ENCODE measurements around the gene GSC.

GSC gene

GRCh38 chr14:94780536-94781399 is 10.9 kb upstream of the GSC start:
- Histone ChIP-seq H2AK5ac (ENCODE audit: low read length, severe bottlenecking) (no peak overlapping the region), H3K4ac (ENCODE audit: low read depth in 1 of 2, low read length in 2 of 2) (no peak overlapping the region), H3K36me3 (ENCODE audit: control insufficient read depth in 1 of 2, insufficient read depth in 2 of 2, low read depth in 1 of 2, low read length in 2 of 2) (no peaks in the 10 kb centered on the region), H3K4me3 (ENCODE audit: insufficient read depth in 1 of 2, low read depth in 1 of 2, low read length in 2 of 2) (no peak overlapping the region), H4K91ac (ENCODE audit: low read length) (no peak overlapping the region), H3K27me3 (ENCODE audit: control insufficient read depth in 1 of 2, insufficient read depth in 1 of 2, low read length in 2 of 2) (peaks cover 6 to 55% of the 10 kb centered on the region in 2 experiments), H3K18ac (ENCODE audit: low read depth in 1 of 2, low read length in 2 of 2) (no peak overlapping the region), H3K23ac (ENCODE audit: low read length in 2 of 2) (no peak overlapping the region), H4K8ac (ENCODE audit: low read length) (no peak overlapping the region), H2AFZ (ENCODE audit: low read depth, low read length) (no peak overlapping the region), H3K9ac (ENCODE audit: low read length) (no peak overlapping the region), H2BK5ac (ENCODE audit: low read depth, low read length, poor library complexity, severe bottlenecking) (no peak overlapping the region), H3K79me1 (replicated peaks; ENCODE audit: low read length, poor library complexity, severe bottlenecking) (no peaks in the 10 kb centered on the region), H2BK15ac (ENCODE audit: low read depth, poor library complexity, severe bottlenecking) (no peak overlapping the region), H3K14ac (ENCODE audit: low read length in 2 of 2) (no peak overlapping the region), H2BK120ac (ENCODE audit: low read depth, low read length) (no peak overlapping the region), H3K27ac (ENCODE audit: low read length, poor library complexity, severe bottlenecking) (no peak overlapping the region), H3K4me2 (ENCODE audit: low read length, poor library complexity, severe bottlenecking) (no peak overlapping the region), H3K9me3 (ENCODE audit: control insufficient read depth, low read length) (no peaks in the 10 kb centered on the region), H3K4me1 (ENCODE audit: control insufficient read depth, insufficient read depth, low read depth, low read length) (no peaks in the 10 kb centered on the region), H2BK12ac (ENCODE audit: low read length in 2 of 2) (no peak overlapping the region)
- no peak for DNase-seq
- WGBS: 27% methylated on average over 8 of the region's 8 CpGs

- H2AFZ ChIP-seq (ENCODE audit: low read depth, low read length): no peak overlapping the region
- no peak overlapping the region for H3K4me2 ChIP-seq (ENCODE audit: low read length, poor library complexity, severe bottlenecking)
- no peak overlapping the region for H2BK12ac ChIP-seq (ENCODE audit: low read length in 2 of 2)
- no peak overlapping the region for H4K91ac ChIP-seq (ENCODE audit: low read length)
- H2AK5ac ChIP-seq (ENCODE audit: low read length, severe bottlenecking): no peak overlapping the region
- no peak overlapping the region for H2BK120ac ChIP-seq (ENCODE audit: low read depth, low read length)
- H3K9ac ChIP-seq (ENCODE audit: low read length): no peak overlapping the region
- H4K8ac ChIP-seq (ENCODE audit: low read length): no peak overlapping the region
- no peak for DNase-seq
- 82% methylated on average over 5 of the region's 5 CpGs for WGBS
- no peaks in the 10 kb centered on the region for H3K79me1 ChIP-seq (replicated peaks; ENCODE audit: low read length, poor library complexity, severe bottlenecking)
- no peak overlapping the region for H2BK5ac ChIP-seq (ENCODE audit: low read depth, low read length, poor library complexity, severe bottlenecking)
- H3K27ac ChIP-seq (ENCODE audit: low read length, poor library complexity, severe bottlenecking): no peak overlapping the region
- no peak overlapping the region for H3K23ac ChIP-seq (ENCODE audit: low read length in 2 of 2)
- no peaks in the 10 kb centered on the region for H3K9me3 ChIP-seq (ENCODE audit: control insufficient read depth, low read length)
- H3K18ac ChIP-seq (ENCODE audit: low read depth in 1 of 2, low read length in 2 of 2): no peak overlapping the region
- H3K4ac ChIP-seq (ENCODE audit: low read depth in 1 of 2, low read length in 2 of 2): no peak overlapping the region
- no peak overlapping the region for H3K4me3 ChIP-seq (ENCODE audit: insufficient read depth in 1 of 2, low read depth in 1 of 2, low read length in 2 of 2)
- no peak overlapping the region for H2BK15ac ChIP-seq (ENCODE audit: low read depth, poor library complexity, severe bottlenecking)
- H3K4me1 ChIP-seq (ENCODE audit: control insufficient read depth, insufficient read depth, low read depth, low read length): no peaks in the 10 kb centered on the region
- no peaks in the 10 kb centered on the region for H3K36me3 ChIP-seq (ENCODE audit: control insufficient read depth in 1 of 2, insufficient read depth in 2 of 2, low read depth in 1 of 2, low read length in 2 of 2)
- H3K14ac ChIP-seq (ENCODE audit: low read length in 2 of 2): no peak overlapping the region
- peaks cover 0 to 56% of the 10 kb centered on the region in 2 experiments for H3K27me3 ChIP-seq (ENCODE audit: control insufficient read depth in 1 of 2, insufficient read depth in 1 of 2, low read length in 2 of 2)
Observed at GRCh38 chr14:94779713-94780112, 9.8 kb upstream of the GSC start.

GRCh38 chr14:94775871-94776210 is 5.9 kb upstream of the GSC start:
- Histone ChIP-seq H3K4me2 (ENCODE audit: low read length, poor library complexity, severe bottlenecking) (no peak overlapping the region), H4K91ac (ENCODE audit: low read length) (no peak overlapping the region), H3K14ac (ENCODE audit: low read length in 2 of 2) (no peak overlapping the region), H2AFZ (ENCODE audit: low read depth, low read length) (no peak overlapping the region), H3K36me3 (ENCODE audit: control insufficient read depth in 1 of 2, insufficient read depth in 2 of 2, low read depth in 1 of 2, low read length in 2 of 2) (no peaks in the 10 kb centered on the region), H2BK15ac (ENCODE audit: low read depth, poor library complexity, severe bottlenecking) (no peak overlapping the region), H3K9me3 (ENCODE audit: control insufficient read depth, low read length) (no peaks in the 10 kb centered on the region), H3K4me3 (ENCODE audit: insufficient read depth in 1 of 2, low read depth in 1 of 2, low read length in 2 of 2) (no peak overlapping the region), H2BK5ac (ENCODE audit: low read depth, low read length, poor library complexity, severe bottlenecking) (no peak overlapping the region), H3K4me1 (ENCODE audit: control insufficient read depth, insufficient read depth, low read depth, low read length) (peaks cover 8% of the 10 kb centered on the region), H3K79me1 (replicated peaks; ENCODE audit: low read length, poor library complexity, severe bottlenecking) (no peaks in the 10 kb centered on the region), H2BK120ac (ENCODE audit: low read depth, low read length) (no peak overlapping the region), H3K27me3 (ENCODE audit: control insufficient read depth in 1 of 2, insufficient read depth in 1 of 2, low read length in 2 of 2) (peaks cover 13 to 95% of the 10 kb centered on the region in 2 experiments), H3K18ac (ENCODE audit: low read depth in 1 of 2, low read length in 2 of 2) (no peak overlapping the region), H3K9ac (ENCODE audit: low read length) (peak overlapping the region; percentile 32), H4K8ac (ENCODE audit: low read length) (no peak overlapping the region), H3K23ac (ENCODE audit: low read length in 2 of 2) (no peak overlapping the region), H3K4ac (ENCODE audit: low read depth in 1 of 2, low read length in 2 of 2) (no peak overlapping the region), H3K27ac (ENCODE audit: low read length, poor library complexity, severe bottlenecking) (no peak overlapping the region), H2BK12ac (ENCODE audit: low read length in 2 of 2) (no peak overlapping the region), H2AK5ac (ENCODE audit: low read length, severe bottlenecking) (no peak overlapping the region)
- WGBS: 5% methylated on average over 2 of the region's 2 CpGs
- no peak for DNase-seq

GRCh38 chr14:94775091-94775870 is 5.4 kb upstream of the GSC start:
- Histone ChIP-seq H4K91ac (ENCODE audit: low read length) (no peak overlapping the region), H2AFZ (ENCODE audit: low read depth, low read length) (no peak overlapping the region), H3K36me3 (ENCODE audit: control insufficient read depth in 1 of 2, insufficient read depth in 2 of 2, low read depth in 1 of 2, low read length in 2 of 2) (no peaks in the 10 kb centered on the region), H3K9me3 (ENCODE audit: control insufficient read depth, low read length) (no peaks in the 10 kb centered on the region), H3K4me2 (ENCODE audit: low read length, poor library complexity, severe bottlenecking) (no peak overlapping the region), H3K27ac (ENCODE audit: low read length, poor library complexity, severe bottlenecking) (no peak overlapping the region), H2BK120ac (ENCODE audit: low read depth, low read length) (no peak overlapping the region), H3K14ac (ENCODE audit: low read length in 2 of 2) (no peak overlapping the region), H2BK15ac (ENCODE audit: low read depth, poor library complexity, severe bottlenecking) (no peak overlapping the region), H4K8ac (ENCODE audit: low read length) (no peak overlapping the region), H3K18ac (ENCODE audit: low read depth in 1 of 2, low read length in 2 of 2) (no peak overlapping the region), H3K9ac (ENCODE audit: low read length) (no peak overlapping the region), H3K4me3 (ENCODE audit: insufficient read depth in 1 of 2, low read depth in 1 of 2, low read length in 2 of 2) (no peak overlapping the region), H3K4ac (ENCODE audit: low read depth in 1 of 2, low read length in 2 of 2) (no peak overlapping the region), H2BK12ac (ENCODE audit: low read length in 2 of 2) (no peak overlapping the region), H2BK5ac (ENCODE audit: low read depth, low read length, poor library complexity, severe bottlenecking) (no peak overlapping the region), H2AK5ac (ENCODE audit: low read length, severe bottlenecking) (no peak overlapping the region), H3K79me1 (replicated peaks; ENCODE audit: low read length, poor library complexity, severe bottlenecking) (no peaks in the 10 kb centered on the region), H3K4me1 (ENCODE audit: control insufficient read depth, insufficient read depth, low read depth, low read length) (peaks cover 10% of the 10 kb centered on the region), H3K27me3 (ENCODE audit: control insufficient read depth in 1 of 2, insufficient read depth in 1 of 2, low read length in 2 of 2) (peaks cover 13 to 95% of the 10 kb centered on the region in 2 experiments), H3K23ac (ENCODE audit: low read length in 2 of 2) (no peak overlapping the region)
- WGBS: 2% methylated on average over 15 of the region's 20 CpGs
- no peak for DNase-seq
